Activated CD8-positive, alpha-beta T cell treated with anti-CD3 and anti-CD28 coated beads for 36 hours (primary cell): Measurements from ENCODE around the gene ATRNL1. TPM values are rescaled to one million over a fixed set of nuclear protein-coding genes. Genes with fewer than 3 reads are reported as not detected.

Experiments
- ATAC-seq: fragments of 200-7000 bp; cut with Tn5 transposase; one replicate; pipeline ENCODE4 v1.10.0; 2021; ENCODE audit warnings: mild to moderate bottlenecking, moderate library complexity
- CTCF ChIA-PET: fragments of 350-600 bp; sonication (Branson Sonifier 250); formaldehyde crosslinking; loops from one replicate; lab custom pipeline; 2021; ENCODE audit warnings: antibody characterized with exemption; lab: Charles Lee
- POLR2A ChIA-PET: fragments of 350-600 bp; sonication (Branson Sonifier 250); formaldehyde crosslinking; loops from one replicate; lab custom pipeline; 2021; ENCODE audit warnings: antibody characterized with exemption; lab: Charles Lee
- DNase-seq: peaks from one replicate; pipeline ENCODE4 v3.0.0-alpha.2; 2020
- H3K27ac Mint-ChIP-seq: one replicate; pipeline ENCODE4 v1.8.0; 2021; ENCODE audit warnings: mild to moderate bottlenecking, mixed read lengths
- H3K27me3 Mint-ChIP-seq: one replicate; pipeline ENCODE4 v1.8.0; 2021; ENCODE audit warnings: mixed read lengths
- H3K36me3 Mint-ChIP-seq: one replicate; pipeline ENCODE4 v1.8.0; 2021; ENCODE audit warnings: low read depth, mixed read lengths
- H3K4me1 Mint-ChIP-seq: one replicate; pipeline ENCODE4 v1.8.0; 2021; ENCODE audit warnings: low read depth, mixed read lengths
- H3K4me3 Mint-ChIP-seq: one replicate; pipeline ENCODE4 v1.8.0; 2021; ENCODE audit warnings: mild to moderate bottlenecking, moderate library complexity, mixed read lengths
- H3K9me3 Mint-ChIP-seq: one replicate; pipeline ENCODE4 v1.8.0; 2021; ENCODE audit warnings: mixed read lengths
- intact Hi-C: fragments of 100-400 bp; cut with micrococcal nuclease; formaldehyde crosslinking; loops from one replicate; pipeline ENCODE4 v1.10.0; 2022
- total RNA-seq, 2 experiments: library from RNA; stranded (reverse); gene quantifications; one replicate each; pipeline ENCODE4 v1.2.3, GENCODE V29; 2021
- TF ChIP-seq, protein P1 (sequence below): fragments of 200-600 bp; IDR thresholded peaks from one replicate; pipeline ENCODE4 v1.8.0; 2022; ENCODE audit warnings: antibody characterized with exemption, mild to moderate bottlenecking

The ATRNL1 gene
- total RNA-seq, 2 experiments from 2014 or later = not detected

- H3K9me3 Mint-ChIP-seq = peaks cover 6% of the 10 kb centered on the region
- H3K4me3 Mint-ChIP-seq = no peak overlapping the region
- CTCF ChIA-PET = no interaction called here
- no peaks in the 10 kb centered on the region for H3K4me1 Mint-ChIP-seq
- DNase-seq (no peak), ATAC-seq (no peak)
- TF ChIP-seq, protein P1, sequence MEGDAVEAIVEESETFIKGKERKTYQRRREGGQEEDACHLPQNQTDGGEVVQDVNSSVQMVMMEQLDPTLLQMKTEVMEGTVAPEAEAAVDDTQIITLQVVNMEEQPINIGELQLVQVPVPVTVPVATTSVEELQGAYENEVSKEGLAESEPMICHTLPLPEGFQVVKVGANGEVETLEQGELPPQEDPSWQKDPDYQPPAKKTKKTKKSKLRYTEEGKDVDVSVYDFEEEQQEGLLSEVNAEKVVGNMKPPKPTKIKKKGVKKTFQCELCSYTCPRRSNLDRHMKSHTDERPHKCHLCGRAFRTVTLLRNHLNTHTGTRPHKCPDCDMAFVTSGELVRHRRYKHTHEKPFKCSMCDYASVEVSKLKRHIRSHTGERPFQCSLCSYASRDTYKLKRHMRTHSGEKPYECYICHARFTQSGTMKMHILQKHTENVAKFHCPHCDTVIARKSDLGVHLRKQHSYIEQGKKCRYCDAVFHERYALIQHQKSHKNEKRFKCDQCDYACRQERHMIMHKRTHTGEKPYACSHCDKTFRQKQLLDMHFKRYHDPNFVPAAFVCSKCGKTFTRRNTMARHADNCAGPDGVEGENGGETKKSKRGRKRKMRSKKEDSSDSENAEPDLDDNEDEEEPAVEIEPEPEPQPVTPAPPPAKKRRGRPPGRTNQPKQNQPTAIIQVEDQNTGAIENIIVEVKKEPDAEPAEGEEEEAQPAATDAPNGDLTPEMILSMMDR = no peak
- H3K27me3 Mint-ChIP-seq = no peaks in the 10 kb centered on the region
- POLR2A ChIA-PET = no interaction called here
- intact Hi-C loops = no loop called here
- H3K27ac Mint-ChIP-seq = no peak overlapping the region
- H3K36me3 Mint-ChIP-seq = no peaks in the 10 kb centered on the region
Measured at GRCh38 chr10:115968236-115968635, 875.1 kb downstream of the ATRNL1 start.

- POLR2A ChIA-PET = no interaction called here
- H3K4me1 Mint-ChIP-seq = no peaks in the 10 kb centered on the region
- H3K27me3 Mint-ChIP-seq = no peaks in the 10 kb centered on the region
- ATAC-seq (no peak), DNase-seq (no peak)
- TF ChIP-seq, protein P1 = no peak
- H3K27ac Mint-ChIP-seq = no peak overlapping the region
- H3K9me3 Mint-ChIP-seq = peaks cover 12% of the 10 kb centered on the region
- no peaks in the 10 kb centered on the region for H3K36me3 Mint-ChIP-seq
- no peak overlapping the region for H3K4me3 Mint-ChIP-seq
- CTCF ChIA-PET = no interaction called here
- intact Hi-C loops = no loop called here
Measured at GRCh38 chr10:115969591-115969990, 876.4 kb downstream of the ATRNL1 start.

DNA sequence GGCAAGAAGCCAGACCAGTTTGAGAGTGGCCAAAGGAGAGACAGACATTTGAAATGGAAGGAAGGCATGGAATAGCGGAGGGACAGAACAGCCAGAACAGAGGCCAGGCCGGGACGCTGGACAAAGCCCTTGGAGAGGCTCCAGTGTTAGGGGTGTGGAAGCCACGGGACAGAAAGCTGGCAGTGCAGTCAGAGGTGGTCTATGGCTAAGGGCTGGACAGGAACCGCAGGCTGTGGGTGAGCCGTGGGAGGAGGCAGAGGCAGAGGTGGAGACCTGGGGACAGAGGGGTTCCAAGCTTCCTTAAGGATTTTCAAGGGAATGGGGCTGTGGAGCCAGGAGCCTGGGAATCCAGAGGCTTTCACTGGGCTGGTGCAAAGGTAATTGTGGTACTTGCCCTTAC lies 878.8 kb downstream of the ATRNL1 start:
- intact Hi-C loops = no loop called here
- no peak for ATAC-seq
- H3K27ac Mint-ChIP-seq = no peak overlapping the region
- POLR2A ChIA-PET = no interaction called here
- no peak for DNase-seq
- H3K36me3 Mint-ChIP-seq = no peaks in the 10 kb centered on the region
- TF ChIP-seq, protein P1 = no peak
- H3K9me3 Mint-ChIP-seq = peaks cover 12% of the 10 kb centered on the region
- no peaks in the 10 kb centered on the region for H3K4me1 Mint-ChIP-seq
- no peaks in the 10 kb centered on the region for H3K27me3 Mint-ChIP-seq
- no peak overlapping the region for H3K4me3 Mint-ChIP-seq
- CTCF ChIA-PET = no interaction called here

DNA sequence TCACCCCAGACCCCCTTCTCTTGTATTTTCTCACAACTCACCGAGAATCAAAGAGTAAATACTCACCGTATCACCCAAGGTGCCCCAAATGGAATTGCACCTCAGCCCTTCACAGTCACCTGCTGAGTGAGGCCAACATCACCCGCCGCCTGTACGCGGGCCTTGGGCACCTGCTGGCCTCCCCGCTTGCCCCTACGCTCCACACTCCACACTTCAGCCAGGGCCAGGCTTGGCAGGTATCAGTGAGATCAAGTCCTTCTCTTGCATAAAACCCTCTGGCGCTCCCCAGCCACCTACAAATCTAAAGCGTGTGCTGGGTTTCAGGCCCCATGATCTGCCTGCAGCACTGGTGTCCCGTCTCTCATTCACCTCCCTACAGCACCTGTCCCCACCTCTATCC lies 879.3 kb downstream of the ATRNL1 start:
- H3K27ac Mint-ChIP-seq = no peak overlapping the region
- H3K36me3 Mint-ChIP-seq = no peaks in the 10 kb centered on the region
- ChIA-PET CTCF (no interaction called here), POLR2A (no interaction called here)
- H3K4me3 Mint-ChIP-seq = no peak overlapping the region
- peaks cover 12% of the 10 kb centered on the region for H3K9me3 Mint-ChIP-seq
- no peaks in the 10 kb centered on the region for H3K4me1 Mint-ChIP-seq
- no peaks in the 10 kb centered on the region for H3K27me3 Mint-ChIP-seq
- ATAC-seq (no peak), DNase-seq (no peak)
- intact Hi-C loops = no loop called here
- TF ChIP-seq, protein P1 = no peak

DNA sequence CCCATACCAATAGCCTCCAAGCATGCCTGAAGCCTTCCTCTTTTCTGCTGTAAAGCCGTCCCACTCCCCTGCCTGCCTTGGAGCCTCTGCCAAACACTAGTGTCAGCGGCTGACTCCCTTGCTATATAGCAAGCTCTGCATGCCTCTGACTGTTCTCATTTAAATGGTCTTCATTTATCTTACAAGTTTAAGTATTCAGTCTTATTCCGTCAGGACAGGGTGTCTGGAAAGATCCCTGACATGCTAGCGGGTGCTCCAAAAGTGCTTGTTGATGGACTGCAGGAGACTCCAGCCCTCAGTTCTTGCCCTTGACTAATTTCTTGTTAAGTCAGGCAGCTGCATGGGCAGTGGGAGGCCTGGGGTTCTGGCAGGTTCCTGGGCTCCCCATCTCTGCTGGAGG lies 881.2 kb downstream of the ATRNL1 start:
- Mint-ChIP-seq H3K4me3 (no peak overlapping the region), H3K27me3 (no peaks in the 10 kb centered on the region), H3K36me3 (no peaks in the 10 kb centered on the region), H3K9me3 (peaks cover 8% of the 10 kb centered on the region), H3K27ac (no peak overlapping the region), H3K4me1 (no peaks in the 10 kb centered on the region)
- ChIA-PET CTCF (no interaction called here), POLR2A (no interaction called here)
- intact Hi-C loops = no loop called here
- DNase-seq = no peak
- ATAC-seq = no peak
- TF ChIP-seq, protein P1 = no peak
